Uterus (tissue), 2 donors: ENCODE measurements around the gene PTPRC.

ENCODE experiments used
- POLR2A ChIP-seq, 2 donors: fragments of 450-650 bp; IDR thresholded peaks; one replicate each; pipeline ENCODE4 v1.6.1; 2016; ENCODE audit warnings: antibody characterized with exemption in 2 of 2, mild to moderate bottlenecking in 1 of 2, moderate library complexity in 1 of 2
- TF ChIP-seq, protein P1 (sequence below), 4 experiments: fragments of 200-600 bp in 2 of 4; fragments of 450-650 bp in 2 of 4; sonication (generic) in 2 of 4; IDR thresholded peaks; one replicate each; pipeline ENCODE4 v1.5.1; 2016 to 2019; ENCODE audit warnings: antibody characterized with exemption in 4 of 4, mild to moderate bottlenecking in 2 of 4, moderate library complexity in 1 of 4

DNA sequence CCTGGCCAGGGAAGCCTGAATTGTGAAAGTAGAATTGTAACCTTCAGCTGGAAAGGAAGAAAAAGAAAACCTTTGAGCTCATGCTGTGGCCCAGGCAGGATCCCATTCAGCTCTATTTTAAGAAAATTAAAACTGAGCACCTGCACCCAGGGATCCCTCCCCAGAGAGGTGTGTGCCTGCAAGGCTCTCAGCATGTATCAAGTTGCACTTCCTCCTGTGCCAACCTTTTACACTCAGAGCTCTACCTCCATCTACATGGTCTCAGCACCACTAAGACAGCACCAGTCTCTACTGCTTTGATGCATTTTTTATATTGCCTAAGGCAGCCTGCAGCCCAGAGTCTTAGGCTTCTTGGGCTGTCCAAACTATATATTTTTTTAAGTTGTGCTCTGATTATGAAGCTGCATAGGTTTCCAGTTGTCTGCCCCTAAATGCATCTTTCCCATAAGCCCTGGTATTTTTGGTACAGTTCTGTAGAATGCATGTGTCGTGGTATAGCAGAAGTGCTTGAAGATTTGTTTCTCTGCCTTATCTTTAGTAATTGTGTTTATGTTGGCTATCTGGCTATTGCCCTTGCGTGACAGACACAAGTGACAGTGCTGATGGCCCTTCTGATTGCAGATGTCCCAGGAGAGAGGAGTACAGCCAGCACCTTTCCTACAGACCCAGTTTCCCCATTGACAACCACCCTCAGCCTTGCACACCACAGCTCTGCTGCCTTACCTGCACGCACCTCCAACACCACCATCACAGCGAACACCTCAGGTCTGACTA lies 63.1 kb downstream of the PTPRC start:
- TF ChIP-seq, protein P1, sequence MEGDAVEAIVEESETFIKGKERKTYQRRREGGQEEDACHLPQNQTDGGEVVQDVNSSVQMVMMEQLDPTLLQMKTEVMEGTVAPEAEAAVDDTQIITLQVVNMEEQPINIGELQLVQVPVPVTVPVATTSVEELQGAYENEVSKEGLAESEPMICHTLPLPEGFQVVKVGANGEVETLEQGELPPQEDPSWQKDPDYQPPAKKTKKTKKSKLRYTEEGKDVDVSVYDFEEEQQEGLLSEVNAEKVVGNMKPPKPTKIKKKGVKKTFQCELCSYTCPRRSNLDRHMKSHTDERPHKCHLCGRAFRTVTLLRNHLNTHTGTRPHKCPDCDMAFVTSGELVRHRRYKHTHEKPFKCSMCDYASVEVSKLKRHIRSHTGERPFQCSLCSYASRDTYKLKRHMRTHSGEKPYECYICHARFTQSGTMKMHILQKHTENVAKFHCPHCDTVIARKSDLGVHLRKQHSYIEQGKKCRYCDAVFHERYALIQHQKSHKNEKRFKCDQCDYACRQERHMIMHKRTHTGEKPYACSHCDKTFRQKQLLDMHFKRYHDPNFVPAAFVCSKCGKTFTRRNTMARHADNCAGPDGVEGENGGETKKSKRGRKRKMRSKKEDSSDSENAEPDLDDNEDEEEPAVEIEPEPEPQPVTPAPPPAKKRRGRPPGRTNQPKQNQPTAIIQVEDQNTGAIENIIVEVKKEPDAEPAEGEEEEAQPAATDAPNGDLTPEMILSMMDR (IDR thresholded peaks at IDR 0.05), result no peak
- TF ChIP-seq POLR2A (IDR thresholded peaks at IDR 0.05), result no peak
